K562 (cell line): Measurements from ENCODE around the gene SRPK2. TPM values are rescaled to one million over a fixed set of nuclear protein-coding genes. Genes with fewer than 3 reads are reported as not detected.

ENCODE experiments used
- ATAC-seq: fragments of 200-7000 bp; cut with Tn5 transposase; 3 replicates; pipeline ENCODE4 v1.9.1; 2020; ENCODE audit warnings: moderate library complexity
- BruUV-seq: library from RNA; stranded (reverse); fragments of 400-500 nt; replicated peaks from 2 replicates; lab custom pipeline; 2021; lab: Mats Ljungman, UMichigan
- CTCF ChIA-PET: fragments of 300-600 bp; formaldehyde crosslinking; extraction: SDS; loops from one replicate; lab custom pipeline; 2021; ENCODE audit warnings: low intra/inter-chr PET ratio; lab: Yijun Ruan, JAX
- POLR2A ChIA-PET: fragments of 300-600, 350-650 bp; sonication (Branson Sonifier 250); formaldehyde crosslinking; extraction: SDS; loops from one replicate; lab custom pipeline; 2021; ENCODE audit warnings: antibody characterized with exemption, inconsistent platforms; lab: Yijun Ruan, JAX
- DNase-seq, 4 experiments: peaks; one replicate each; pipeline versions ENCODE4 v3.0.0 to v3.0.0-alpha.2; 2011 to 2018; ENCODE audit warnings: low spot score in 3 of 4, mixed read lengths in 3 of 4; ENCODE audit errors: extremely low read depth in 1 of 4
- FAIRE-seq: peaks from 2 replicates; lab custom pipeline; 2011; peaks lifted over from hg19 to GRCh38; lab: Jason Lieb, UNC
- H2AFZ ChIP-seq: 2 replicates; pipeline ENCODE4 v1.6.0; 2011; ENCODE audit warnings: low read depth, low read length, control low read depth, inconsistent platforms
- H3K27ac ChIP-seq: fragments of 200-600 bp; 3 replicates; pipeline ENCODE4 v1.8.0; 2011; ENCODE audit warnings: low read depth, mild to moderate bottlenecking, control low read depth, inconsistent platforms, low read length, moderate library complexity, mixed read lengths; ENCODE audit errors: extremely low read depth
- H3K27me3 ChIP-seq, 2 experiments: fragments of 300-600 bp in 1 of 2; 2 replicates in 1 of 2; 3 replicates in 1 of 2; pipeline versions ENCODE4 v1.6.0 to v1.8.0; 2011; ENCODE audit warnings: inconsistent platforms in 2 of 2, low read length in 2 of 2, mild to moderate bottlenecking in 1 of 2, mixed read lengths in 1 of 2, moderate library complexity in 1 of 2; ENCODE audit not compliant: control insufficient read depth in 2 of 2, insufficient read depth in 2 of 2
- H3K36me3 ChIP-seq: fragments of 300-600 bp; 3 replicates; pipeline ENCODE4 v1.8.0; 2011; ENCODE audit warnings: mild to moderate bottlenecking, low read length, inconsistent platforms; ENCODE audit not compliant: control insufficient read depth, insufficient read depth
- H3K4me1 ChIP-seq, 2 experiments: fragments of 200-600 bp in 1 of 2; replicated peaks in 1 of 2; 2 replicates in 1 of 2; 3 replicates in 1 of 2; pipeline versions ENCODE4 v1.5.1 to v1.8.0; 2011; ENCODE audit warnings: inconsistent platforms in 2 of 2, low read length in 2 of 2, mild to moderate bottlenecking in 1 of 2, mixed read lengths in 1 of 2, moderate library complexity in 1 of 2; ENCODE audit not compliant: control insufficient read depth in 2 of 2, insufficient read depth in 2 of 2
- H3K4me2 ChIP-seq: 2 replicates; pipeline ENCODE4 v1.6.1; 2011; ENCODE audit warnings: low read length, control low read depth, inconsistent platforms, mixed read lengths; ENCODE audit not compliant: insufficient read depth
- H3K4me3 ChIP-seq: fragments of 200-600 bp; sonication (generic), shearing (Covaris generic); 2 replicates; pipeline ENCODE4 v1.5.1; 2016; ENCODE audit warnings: control low read depth, inconsistent platforms
- H3K79me2 ChIP-seq: fragments of 200-600 bp; 3 replicates; pipeline ENCODE4 v1.8.0; 2011; ENCODE audit warnings: low read length, inconsistent platforms; ENCODE audit not compliant: control insufficient read depth, insufficient read depth
- H3K9ac ChIP-seq, 2 experiments: 2 replicates each; pipeline versions ENCODE4 v1.6.0 to v1.6.1; 2011; ENCODE audit warnings: low read depth in 2 of 2, low read length in 2 of 2, control low read depth in 1 of 2, inconsistent platforms in 1 of 2, mild to moderate bottlenecking in 1 of 2, mixed read lengths in 1 of 2; ENCODE audit not compliant: insufficient read depth in 1 of 2
- H3K9me1 ChIP-seq: one replicate; pipeline ENCODE4 v1.6.0; 2011; ENCODE audit warnings: inconsistent platforms, mild to moderate bottlenecking, low read length, moderate library complexity; ENCODE audit not compliant: control insufficient read depth, insufficient read depth
- H3K9me3 ChIP-seq: replicated peaks from 2 replicates; pipeline ENCODE4 v1.5.1; 2011; ENCODE audit warnings: low read depth, low read length, inconsistent platforms; ENCODE audit not compliant: control insufficient read depth, insufficient read depth
- H4K20me1 ChIP-seq: replicated peaks from 2 replicates; pipeline ENCODE4 v1.6.1; 2011; ENCODE audit warnings: low read length, inconsistent platforms, mixed read lengths; ENCODE audit not compliant: control insufficient read depth, insufficient read depth
- CBX3 ChIP-seq, 2 experiments: IDR thresholded peaks; 1 replicate in 1 of 2; 2 replicates in 1 of 2; pipeline ENCODE4 v1.6.1; 2012; ENCODE audit warnings: inconsistent platforms in 2 of 2, low read length in 2 of 2, borderline replicate concordance in 1 of 2, control low read depth in 1 of 2
- CCNT2 ChIP-seq: IDR thresholded peaks from 2 replicates; pipeline ENCODE4 v1.6.1; 2011; ENCODE audit warnings: borderline replicate concordance, low read depth, mild to moderate bottlenecking, moderate library complexity, mixed read lengths, low read length; ENCODE audit not compliant: insufficient read length; ENCODE audit errors: extremely low read depth
- EZH2 ChIP-seq: IDR thresholded peaks from 2 replicates; pipeline ENCODE4 v1.6.1; 2012; ENCODE audit warnings: low read depth, mild to moderate bottlenecking, inconsistent platforms, low read length, borderline replicate concordance
- IFI16 ChIP-seq: fragments of 250-450 bp; sonication (Bioruptor Pico); IDR thresholded peaks from 2 replicates; pipeline ENCODE4 v2.1.2; 2022; ENCODE audit warnings: mild to moderate bottlenecking, inconsistent platforms
- NFXL1 ChIP-seq: fragments of 450-650 bp; formaldehyde crosslinking; IDR thresholded peaks from 2 replicates; pipeline ENCODE4 v1.4.0; 2021; ENCODE audit warnings: mild to moderate bottlenecking
- NR2C1 ChIP-seq, 2 experiments: fragments of 450-650 bp; IDR thresholded peaks; 2 replicates each; pipeline ENCODE4 v1.6.1; 2017; ENCODE audit warnings: mild to moderate bottlenecking in 2 of 2, antibody characterized with exemption in 1 of 2, inconsistent platforms in 1 of 2, missing compliant biosample characterization in 1 of 2, missing genetic modification characterization in 1 of 2
- PURB ChIP-seq: sonication (generic); formaldehyde crosslinking; IDR thresholded peaks from 2 replicates; pipeline ENCODE4 v1.9.0; 2021; ENCODE audit warnings: low read depth, mild to moderate bottlenecking, missing genetic modification reagents
- SMAD2 ChIP-seq: fragments of 150-350 bp; IDR thresholded peaks from 2 replicates; pipeline ENCODE4 v1.6.1; 2014; ENCODE audit warnings: low read depth, mild to moderate bottlenecking, low read length
- SRSF1 ChIP-seq: fragments of 200-400 bp; formaldehyde crosslinking; IDR thresholded peaks from 2 replicates; pipeline ENCODE4 v1.6.1; 2017; ENCODE audit warnings: mild to moderate bottlenecking, low read depth, low read length, moderate library complexity
- TCF7 ChIP-seq: sonication (generic); IDR thresholded peaks from 2 replicates; pipeline ENCODE4 v1.6.1; 2016; ENCODE audit warnings: antibody characterized with exemption, borderline replicate concordance
- XRCC3 ChIP-seq: fragments of 450-650 bp; IDR thresholded peaks from 2 replicates; pipeline ENCODE4 v1.6.1; 2017; ENCODE audit warnings: mild to moderate bottlenecking, moderate library complexity
- XRCC4 ChIP-seq: IDR thresholded peaks from one replicate; pipeline ENCODE4 v1.6.1; 2011; ENCODE audit not compliant: insufficient read depth, insufficient read length; ENCODE audit errors: extremely low read depth
- ZNF717 ChIP-seq: fragments of 250-450 bp; sonication (Bioruptor Pico); IDR thresholded peaks from 2 replicates; pipeline ENCODE4 v1.5.0; 2021
- WGBS: fragments of 100-300 bp; shearing (Covaris generic); methylation state at CpG from one replicate; pipeline ENCODE4 v1.1.6; 2016; ENCODE audit warnings: low coverage, mixed read lengths; ENCODE audit not compliant: insufficient coverage; ENCODE audit errors: missing lambda C conversion rate; 5-methylcytosine and 5-hydroxymethylcytosine counted together
- in situ Hi-C: fragments of 300-500 bp; cut with MboI; formaldehyde crosslinking; loops from 4 replicates; pipeline ENCODE4 v1.15.0; 2018; ENCODE audit warnings: inconsistent platforms, mixed read lengths
- intact Hi-C: fragments of 100-400 bp; cut with micrococcal nuclease; formaldehyde crosslinking; loops from 2 replicates; pipeline ENCODE4 v1.14.2; 2022
- polyA plus RNA-seq, 8 experiments: library from polyadenylated mRNA; depleted of rRNA in 4 of 8; stranded (reverse) in 5 of 8; unstranded in 3 of 8; fragments of >200 nt; fragmentation: Nextera tagmentation in 2 of 8; fragmentation: Illumina TruSeq in 1 of 8; extraction: Ambion mirVana in 2 of 8; extraction: Trizol in 1 of 8; gene quantifications; 2 replicates each; pipeline versions ENCODE4 v1.2.1 to v1.2.3, GENCODE V29; 2011 to 2014; ENCODE audit warnings: inconsistent platforms in 1 of 8, missing spikeins in 1 of 8
- total RNA-seq, 7 experiments: library from RNA; depleted of rRNA in 6 of 7; stranded (reverse); fragments of >200 nt in 6 of 7; fragmentation: Illumina TruSeq in 2 of 7; extraction: Trizol in 2 of 7; gene quantifications; 2 replicates each; pipeline versions ENCODE4 v1.2.1 to v1.2.3, GENCODE V29; 2011 to 2021; ENCODE audit warnings: low replicate concordance in 1 of 7
- TF ChIP-seq, protein P1 (sequence below): fragments of 250-450 bp; sonication (Bioruptor Pico); IDR thresholded peaks from 2 replicates; pipeline ENCODE4 v1.9.0; 2021; ENCODE audit warnings: mild to moderate bottlenecking, inconsistent platforms
- TF ChIP-seq, protein P2 (sequence below): fragments of 250-450 bp; sonication (Bioruptor Pico); IDR thresholded peaks from 2 replicates; pipeline ENCODE4 v1.8.0; 2022; ENCODE audit warnings: moderate library complexity, mild to moderate bottlenecking, inconsistent platforms
- TF ChIP-seq, protein P3 (sequence below): sonication (generic); formaldehyde crosslinking; IDR thresholded peaks from 2 replicates; pipeline ENCODE4 v1.9.0; 2022; ENCODE audit warnings: mild to moderate bottlenecking, missing genetic modification reagents
- TF ChIP-seq, protein P4 (sequence below): sonication (generic); formaldehyde crosslinking; IDR thresholded peaks from 2 replicates; pipeline ENCODE4 v1.8.1; 2022; ENCODE audit warnings: missing genetic modification reagents
- TF ChIP-seq, protein P5 (sequence below): fragments of 450-650 bp; IDR thresholded peaks from 2 replicates; pipeline ENCODE4 v1.6.1; 2016; ENCODE audit warnings: low read depth, mild to moderate bottlenecking, moderate library complexity

The SRPK2 gene
- total and polyA plus RNA-seq, 9 of the 15 experiments (the other 6 are each of a cell fraction or from before 2014, with no cell fraction given): 21.5 to 44.7 (median 33.3) TPM

DNA sequence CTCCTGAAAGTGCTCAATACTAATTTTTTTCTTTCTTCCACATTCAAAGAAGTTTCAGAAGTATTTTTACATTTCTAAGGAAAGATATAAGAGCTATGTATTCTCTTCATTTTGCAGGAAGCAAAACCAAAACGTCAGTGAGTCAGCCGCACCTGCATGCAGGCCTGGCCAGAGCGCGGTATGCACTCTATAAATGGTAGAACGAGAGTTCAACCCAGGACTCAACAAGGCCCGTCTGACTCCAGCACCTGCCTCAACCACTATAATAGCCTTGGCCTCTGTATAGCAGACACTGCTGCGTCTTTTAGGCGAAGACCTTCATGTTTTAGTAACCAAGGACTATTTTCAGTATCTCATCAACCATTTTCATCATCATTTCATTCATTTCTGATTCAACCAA lies 261.5 kb downstream of the SRPK2 start:
- ATAC-seq (no peak), FAIRE-seq (no peak), DNase-seq (no peak)
- peaks cover 7% of the 10 kb centered on the region; the same call in 1 of the 3 replicates for H3K79me2 ChIP-seq
- H3K27me3 ChIP-seq: no peaks in the 10 kb centered on the region
- in situ Hi-C loops: no loop called here
- BruUV-seq: no TSS peak
- POLR2A ChIA-PET: interaction anchor here (0.9 to 3.9 kb wide), 4 partner anchors 9 to 18 kb away, joined by 6 to 19 read pairs (median 6); no protein-coding TSS in a partner anchor
- H2AFZ ChIP-seq: no peak overlapping the region
- no peak overlapping the region for H3K9ac ChIP-seq
- H3K4me2 ChIP-seq: no peak overlapping the region
- H3K27ac ChIP-seq: no peak overlapping the region
- H4K20me1 ChIP-seq: no peaks in the 10 kb centered on the region
- H3K4me3 ChIP-seq: no peak overlapping the region
- peaks cover 5% of the 10 kb centered on the region; the same call in 1 of the 2 replicates for H3K9me3 ChIP-seq
- CTCF ChIA-PET: interaction anchor here (0.6 kb wide), 1 partner anchor 18 kb away, joined by 3 read pairs; no protein-coding TSS in a partner anchor
- WGBS: 82% methylated on average over 8 of the region's 8 CpGs
- TF ChIP-seq IFI16: no peak
- no peak for TF ChIP-seq NFXL1 (CRISPR knock-in tag)
- TF ChIP-seq PURB (CRISPR knock-in tag): no peak
- no peak for TF ChIP-seq XRCC3
- TF ChIP-seq, protein P1, sequence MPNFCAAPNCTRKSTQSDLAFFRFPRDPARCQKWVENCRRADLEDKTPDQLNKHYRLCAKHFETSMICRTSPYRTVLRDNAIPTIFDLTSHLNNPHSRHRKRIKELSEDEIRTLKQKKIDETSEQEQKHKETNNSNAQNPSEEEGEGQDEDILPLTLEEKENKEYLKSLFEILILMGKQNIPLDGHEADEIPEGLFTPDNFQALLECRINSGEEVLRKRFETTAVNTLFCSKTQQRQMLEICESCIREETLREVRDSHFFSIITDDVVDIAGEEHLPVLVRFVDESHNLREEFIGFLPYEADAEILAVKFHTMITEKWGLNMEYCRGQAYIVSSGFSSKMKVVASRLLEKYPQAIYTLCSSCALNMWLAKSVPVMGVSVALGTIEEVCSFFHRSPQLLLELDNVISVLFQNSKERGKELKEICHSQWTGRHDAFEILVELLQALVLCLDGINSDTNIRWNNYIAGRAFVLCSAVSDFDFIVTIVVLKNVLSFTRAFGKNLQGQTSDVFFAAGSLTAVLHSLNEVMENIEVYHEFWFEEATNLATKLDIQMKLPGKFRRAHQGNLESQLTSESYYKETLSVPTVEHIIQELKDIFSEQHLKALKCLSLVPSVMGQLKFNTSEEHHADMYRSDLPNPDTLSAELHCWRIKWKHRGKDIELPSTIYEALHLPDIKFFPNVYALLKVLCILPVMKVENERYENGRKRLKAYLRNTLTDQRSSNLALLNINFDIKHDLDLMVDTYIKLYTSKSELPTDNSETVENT: no peak
- TF ChIP-seq NR2C1 (IDR thresholded peaks at IDR 0.05): no peak
- no peak for TF ChIP-seq NR2C1 (tag; IDR thresholded peaks at IDR 0.05)
- TF ChIP-seq EZH2: no peak
- no peak for TF ChIP-seq ZNF717 (CRISPR knock-in tag)
- TF ChIP-seq SRSF1: no peak
- TF ChIP-seq, protein P2, sequence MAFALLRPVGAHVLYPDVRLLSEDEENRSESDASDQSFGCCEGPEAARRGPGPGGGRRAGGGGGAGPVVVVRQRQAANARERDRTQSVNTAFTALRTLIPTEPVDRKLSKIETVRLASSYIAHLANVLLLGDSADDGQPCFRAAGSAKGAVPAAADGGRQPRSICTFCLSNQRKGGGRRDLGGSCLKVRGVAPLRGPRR (CRISPR knock-in tag): no peak
- no peak for TF ChIP-seq CCNT2
- TF ChIP-seq, protein P3, sequence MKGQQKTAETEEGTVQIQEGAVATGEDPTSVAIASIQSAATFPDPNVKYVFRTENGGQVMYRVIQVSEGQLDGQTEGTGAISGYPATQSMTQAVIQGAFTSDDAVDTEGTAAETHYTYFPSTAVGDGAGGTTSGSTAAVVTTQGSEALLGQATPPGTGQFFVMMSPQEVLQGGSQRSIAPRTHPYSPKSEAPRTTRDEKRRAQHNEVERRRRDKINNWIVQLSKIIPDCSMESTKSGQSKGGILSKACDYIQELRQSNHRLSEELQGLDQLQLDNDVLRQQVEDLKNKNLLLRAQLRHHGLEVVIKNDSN (CRISPR knock-in tag): no peak
- TF ChIP-seq, protein P4, sequence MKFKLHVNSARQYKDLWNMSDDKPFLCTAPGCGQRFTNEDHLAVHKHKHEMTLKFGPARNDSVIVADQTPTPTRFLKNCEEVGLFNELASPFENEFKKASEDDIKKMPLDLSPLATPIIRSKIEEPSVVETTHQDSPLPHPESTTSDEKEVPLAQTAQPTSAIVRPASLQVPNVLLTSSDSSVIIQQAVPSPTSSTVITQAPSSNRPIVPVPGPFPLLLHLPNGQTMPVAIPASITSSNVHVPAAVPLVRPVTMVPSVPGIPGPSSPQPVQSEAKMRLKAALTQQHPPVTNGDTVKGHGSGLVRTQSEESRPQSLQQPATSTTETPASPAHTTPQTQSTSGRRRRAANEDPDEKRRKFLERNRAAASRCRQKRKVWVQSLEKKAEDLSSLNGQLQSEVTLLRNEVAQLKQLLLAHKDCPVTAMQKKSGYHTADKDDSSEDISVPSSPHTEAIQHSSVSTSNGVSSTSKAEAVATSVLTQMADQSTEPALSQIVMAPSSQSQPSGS (CRISPR knock-in tag): no peak
- TF ChIP-seq, protein P5, sequence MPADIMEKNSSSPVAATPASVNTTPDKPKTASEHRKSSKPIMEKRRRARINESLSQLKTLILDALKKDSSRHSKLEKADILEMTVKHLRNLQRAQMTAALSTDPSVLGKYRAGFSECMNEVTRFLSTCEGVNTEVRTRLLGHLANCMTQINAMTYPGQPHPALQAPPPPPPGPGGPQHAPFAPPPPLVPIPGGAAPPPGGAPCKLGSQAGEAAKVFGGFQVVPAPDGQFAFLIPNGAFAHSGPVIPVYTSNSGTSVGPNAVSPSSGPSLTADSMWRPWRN: no peak
- TF ChIP-seq CBX3 (IDR thresholded peaks at IDR 0.05; ENCODE audit: borderline replicate concordance in 1 of 2, low read length in 2 of 2): no peak
- TF ChIP-seq TCF7: no peak
- no peak for TF ChIP-seq SMAD2
- no peak for TF ChIP-seq XRCC4
- TF ChIP-seq, all 486 proteins: peak for 0
- intact Hi-C loops: no loop called here
- Histone ChIP-seq H3K36me3 (peaks cover 41% of the 10 kb centered on the region; the same call in 2 of the 3 replicates), H3K9me1 (no peaks in the 10 kb centered on the region), H3K4me1 (peaks cover 13 to 22% of the 10 kb centered on the region in 2 experiments)
